Stimulated activated naive CD8-positive, alpha-beta T cell treated with anti-CD3 and anti-CD28 coated beads, Interleukin-15, Interleukin-2, amounts not matched to agents 100 ng/mL and 50 ng/mL, for 24 hours (primary cell): ENCODE data around the gene BRICD5.

Experiments used
- H3K27ac Mint-ChIP-seq: one replicate; pipeline ENCODE4 v1.8.0; 2021; ENCODE audit warnings: mild to moderate bottlenecking, mixed read lengths
- H3K27me3 Mint-ChIP-seq: one replicate; pipeline ENCODE4 v1.8.0; 2021; ENCODE audit warnings: mixed read lengths
- H3K36me3 Mint-ChIP-seq: one replicate; pipeline ENCODE4 v1.8.0; 2021; ENCODE audit warnings: low read depth, mixed read lengths
- H3K4me1 Mint-ChIP-seq: one replicate; pipeline ENCODE4 v1.8.0; 2021; ENCODE audit warnings: low read depth, mixed read lengths
- H3K4me3 Mint-ChIP-seq: one replicate; pipeline ENCODE4 v1.8.0; 2021; ENCODE audit warnings: mild to moderate bottlenecking, mixed read lengths
- H3K9me3 Mint-ChIP-seq: one replicate; pipeline ENCODE4 v1.8.0; 2021; ENCODE audit warnings: mixed read lengths

Gene BRICD5

DNA sequence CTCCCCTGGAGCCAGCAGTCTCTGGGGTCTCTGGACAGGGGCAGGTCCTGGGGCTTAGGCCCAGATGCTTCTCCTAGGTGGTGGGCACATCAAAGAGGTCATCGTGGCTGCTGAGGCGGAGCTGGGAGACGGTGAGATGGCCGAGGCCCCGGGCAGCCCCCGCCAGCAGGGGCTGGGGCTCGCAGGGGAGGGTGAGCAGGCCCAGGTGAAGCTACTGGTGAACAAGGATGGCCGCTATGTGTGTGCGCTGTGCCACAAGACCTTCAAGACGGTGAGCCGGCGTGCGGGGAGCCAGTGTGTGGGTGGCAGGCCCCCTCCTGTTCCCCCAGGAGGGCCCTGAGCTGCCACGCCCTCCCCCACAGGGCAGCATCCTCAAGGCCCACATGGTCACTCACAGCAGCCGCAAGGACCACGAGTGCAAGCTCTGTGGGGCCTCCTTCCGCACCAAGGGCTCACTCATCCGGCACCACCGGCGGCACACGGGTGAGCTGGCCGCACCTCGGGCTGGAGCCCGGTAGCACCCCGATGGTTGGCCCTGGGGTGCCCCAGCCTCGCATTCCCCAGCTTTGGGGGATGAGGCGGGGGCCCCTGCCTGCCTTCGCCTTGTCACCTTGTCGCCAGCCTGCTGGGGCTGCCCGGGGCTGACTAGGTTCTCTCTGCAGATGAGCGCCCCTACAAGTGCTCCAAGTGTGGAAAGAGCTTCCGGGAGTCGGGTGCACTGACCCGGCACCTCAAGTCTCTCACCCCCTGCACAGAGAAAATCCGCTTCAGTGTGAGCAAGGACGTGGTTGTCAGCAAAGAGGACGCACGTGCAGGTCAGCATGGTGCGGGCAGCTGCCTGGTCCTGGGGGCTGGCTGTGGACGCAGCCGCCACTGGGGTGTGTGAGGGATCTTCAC lies 21.7 kb upstream of the BRICD5 start:
- Mint-ChIP-seq H3K36me3 (peaks cover 8% of the 10 kb centered on the region), H3K9me3 (no peaks in the 10 kb centered on the region), H3K4me1 (no peaks in the 10 kb centered on the region), H3K27ac (no peak overlapping the region), H3K4me3 (no peak overlapping the region), H3K27me3 (peaks cover 2% of the 10 kb centered on the region)

DNA sequence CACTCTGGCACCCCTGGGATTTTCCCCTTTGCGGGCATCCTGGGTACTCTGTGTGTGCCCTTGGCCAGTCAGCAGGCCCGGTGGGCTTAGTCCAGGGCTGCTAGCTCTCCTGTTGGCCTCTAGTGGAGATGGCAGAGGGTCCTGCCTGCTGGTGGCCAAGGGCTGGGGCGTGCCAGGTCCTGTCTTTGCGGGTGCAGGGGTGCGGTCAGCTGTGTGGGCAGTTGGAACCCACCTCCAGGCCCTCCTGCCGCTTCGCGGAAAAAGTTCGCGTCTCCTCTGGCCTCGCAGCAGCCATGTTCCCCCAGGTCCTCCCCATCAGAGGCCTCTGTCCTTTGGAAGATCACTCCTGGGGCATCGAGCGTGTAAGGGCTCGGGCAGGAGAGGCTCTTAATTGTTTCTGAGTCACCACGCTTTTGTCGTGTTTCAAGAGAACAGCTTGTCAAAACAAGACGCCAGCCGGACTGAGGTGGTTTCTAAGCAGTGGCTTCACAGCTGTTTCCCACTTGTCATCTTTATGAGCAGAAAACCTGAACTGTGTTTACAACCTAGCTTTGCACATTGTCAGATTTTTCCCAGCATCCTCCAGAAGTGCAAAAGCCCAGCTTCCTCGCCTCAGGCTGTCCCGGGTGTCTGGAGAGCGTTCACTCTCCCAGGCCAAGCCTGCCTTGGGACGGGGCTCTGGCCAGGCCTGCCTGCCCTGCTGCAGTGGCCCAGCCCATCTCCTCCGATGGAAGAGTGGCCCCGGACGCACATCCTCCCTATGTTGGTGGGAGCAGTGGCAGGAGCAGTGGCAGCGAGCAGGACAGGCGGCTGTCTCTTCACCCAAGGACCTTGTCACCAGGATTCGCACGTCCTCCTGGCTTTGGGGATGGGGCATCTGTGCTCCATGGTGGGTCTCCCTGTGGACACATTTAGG lies 20.6 kb upstream of the BRICD5 start:
- no peak overlapping the region for H3K27ac Mint-ChIP-seq
- peaks cover 8% of the 10 kb centered on the region for H3K36me3 Mint-ChIP-seq
- H3K27me3 Mint-ChIP-seq: peaks cover 2% of the 10 kb centered on the region
- H3K9me3 Mint-ChIP-seq: no peaks in the 10 kb centered on the region
- peaks cover under 1% of the 10 kb centered on the region for H3K4me1 Mint-ChIP-seq
- H3K4me3 Mint-ChIP-seq: no peak overlapping the region

GRCh38 chr16:2230376-2230775 lies 19.7 kb upstream of the BRICD5 start:
- Mint-ChIP-seq H3K4me1 (peaks cover 6% of the 10 kb centered on the region), H3K4me3 (no peak overlapping the region), H3K27ac (no peak overlapping the region), H3K27me3 (peaks cover 1% of the 10 kb centered on the region), H3K9me3 (no peaks in the 10 kb centered on the region), H3K36me3 (peaks cover 11% of the 10 kb centered on the region)

DNA sequence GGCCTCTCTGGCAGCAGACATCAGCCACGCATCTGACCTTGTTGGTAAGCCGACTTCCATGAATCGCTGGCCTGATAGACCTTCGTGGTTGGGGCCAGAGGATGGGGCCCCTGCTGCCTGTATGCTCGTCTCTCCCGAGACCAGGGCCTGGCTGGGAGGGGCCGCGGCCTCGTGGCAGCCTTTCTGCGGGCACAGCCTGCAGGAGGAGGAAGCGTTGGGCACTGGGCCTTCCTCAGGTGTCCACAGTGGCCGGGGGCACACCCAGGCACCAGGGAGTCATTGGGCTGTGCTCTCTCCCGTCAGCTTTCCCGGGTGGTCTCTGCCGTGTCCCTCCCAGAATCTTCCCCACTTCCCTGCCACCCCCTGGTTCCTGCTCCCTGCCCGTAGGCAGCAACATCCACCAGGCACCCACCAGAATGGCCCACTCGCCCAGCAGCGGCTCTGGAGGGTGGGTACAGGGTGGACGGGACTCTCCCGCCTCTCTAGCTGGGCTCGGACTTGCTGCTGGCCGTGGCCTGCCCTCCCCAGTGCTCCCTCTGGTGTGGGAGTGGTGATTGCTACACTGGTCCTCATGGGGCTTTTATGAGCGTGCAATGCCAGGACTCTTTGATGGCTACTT lies 19.1 kb upstream of the BRICD5 start:
- Mint-ChIP-seq H3K27me3 (no peaks in the 10 kb centered on the region), H3K9me3 (no peaks in the 10 kb centered on the region), H3K36me3 (peaks cover 8% of the 10 kb centered on the region), H3K27ac (no peak overlapping the region), H3K4me3 (no peak overlapping the region), H3K4me1 (peaks cover 11% of the 10 kb centered on the region)

DNA sequence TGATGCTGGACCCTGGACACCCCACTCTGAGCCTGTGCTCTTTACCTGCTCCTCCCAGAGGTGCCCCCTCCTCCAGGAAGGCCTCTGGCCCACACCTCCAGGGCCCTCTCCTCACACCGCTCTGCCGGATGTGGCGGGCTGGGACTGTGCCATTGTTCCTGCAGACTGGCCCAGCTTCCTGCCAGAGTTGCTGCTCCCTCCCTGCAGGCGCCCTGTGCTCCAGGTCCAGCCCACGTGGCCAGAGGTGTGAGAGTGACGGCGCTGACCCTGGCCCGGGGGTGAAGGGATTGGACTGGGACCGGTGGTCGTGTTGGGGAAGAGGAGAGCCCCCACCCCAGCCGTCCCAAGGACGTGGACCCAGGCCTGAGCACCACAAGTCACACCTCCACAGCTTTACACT lies 18.4 kb upstream of the BRICD5 start:
- Mint-ChIP-seq H3K36me3 (peaks cover 8% of the 10 kb centered on the region), H3K9me3 (no peaks in the 10 kb centered on the region), H3K27ac (no peak overlapping the region), H3K27me3 (no peaks in the 10 kb centered on the region), H3K4me3 (no peak overlapping the region), H3K4me1 (peaks cover 18% of the 10 kb centered on the region)

DNA sequence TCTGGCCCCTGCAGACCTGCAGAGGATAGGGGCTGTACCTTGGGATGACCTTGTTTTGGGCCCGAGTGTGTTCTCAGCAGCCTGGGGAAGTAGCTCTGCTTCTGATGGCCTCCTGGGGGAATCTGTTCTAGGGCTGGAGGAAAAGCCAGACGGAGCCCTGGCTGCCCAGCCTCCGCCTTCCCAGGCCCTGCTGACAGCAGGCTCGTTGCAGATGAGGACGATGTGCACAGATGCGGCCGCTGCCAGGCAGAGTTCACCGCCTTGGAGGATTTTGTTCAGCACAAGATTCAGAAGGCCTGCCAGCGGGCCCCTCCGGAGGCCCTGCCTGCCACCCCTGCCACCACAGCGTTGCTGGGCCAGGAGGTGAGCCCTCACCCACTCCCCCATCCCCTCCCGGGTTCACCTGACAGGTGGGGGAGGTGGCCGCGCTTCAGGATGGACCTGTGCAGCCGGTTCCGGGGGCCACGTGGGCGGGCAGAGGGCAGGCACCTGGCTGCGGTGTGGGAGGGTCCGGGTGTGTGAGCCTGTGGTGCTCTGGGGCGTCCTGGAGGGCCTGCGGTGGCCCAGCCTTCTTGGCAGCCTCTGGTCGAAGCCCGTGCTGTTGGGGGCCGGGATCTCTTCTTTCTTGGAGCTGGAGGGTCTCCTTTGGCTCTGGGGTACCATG lies 17.6 kb upstream of the BRICD5 start:
- Mint-ChIP-seq H3K27me3 (no peaks in the 10 kb centered on the region), H3K4me1 (peaks cover 18% of the 10 kb centered on the region), H3K36me3 (peaks cover 8% of the 10 kb centered on the region), H3K9me3 (no peaks in the 10 kb centered on the region), H3K4me3 (no peak overlapping the region), H3K27ac (no peak overlapping the region)

GRCh38 chr16:2226918-2227317 lies 16.3 kb upstream of the BRICD5 start:
- Mint-ChIP-seq H3K36me3 (peaks cover 8% of the 10 kb centered on the region), H3K4me3 (no peak overlapping the region), H3K27ac (no peak overlapping the region), H3K9me3 (no peaks in the 10 kb centered on the region), H3K27me3 (no peaks in the 10 kb centered on the region), H3K4me1 (peaks cover 18% of the 10 kb centered on the region)

GRCh38 chr16:2226245-2226793 lies 15.7 kb upstream of the BRICD5 start:
- no peak overlapping the region for H3K27ac Mint-ChIP-seq
- peak overlapping the region; percentile 41 for H3K4me3 Mint-ChIP-seq
- H3K4me1 Mint-ChIP-seq: peaks cover 18% of the 10 kb centered on the region
- H3K36me3 Mint-ChIP-seq: peaks cover 8% of the 10 kb centered on the region
- H3K9me3 Mint-ChIP-seq: no peaks in the 10 kb centered on the region
- no peaks in the 10 kb centered on the region for H3K27me3 Mint-ChIP-seq

DNA sequence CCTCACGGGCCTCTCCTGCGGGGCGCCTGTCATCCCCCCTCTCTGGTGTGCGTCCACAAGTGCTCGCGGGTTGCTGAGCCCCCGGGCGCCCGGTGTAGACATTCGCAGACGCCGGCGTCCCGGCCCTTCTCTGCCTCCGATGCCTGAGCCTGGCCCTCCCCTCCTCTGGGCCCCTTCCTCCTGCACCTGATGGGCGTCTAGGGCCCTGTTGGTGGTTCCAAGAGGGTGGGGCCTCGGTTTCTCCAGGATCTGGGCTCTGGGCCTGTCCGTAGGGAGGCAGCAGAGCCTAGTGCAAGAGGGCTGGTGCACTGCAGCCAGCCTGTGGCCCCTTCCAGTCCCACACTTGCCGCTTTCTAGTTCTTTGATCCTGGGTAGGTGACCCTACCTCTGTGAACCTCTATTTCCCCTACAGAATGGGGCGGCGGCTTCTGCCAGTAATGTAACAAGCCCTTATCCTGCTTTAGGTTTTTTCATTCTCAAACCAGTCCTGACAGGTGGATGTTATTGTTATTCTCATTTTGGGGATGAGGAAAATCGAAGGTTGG lies 13.4 kb upstream of the BRICD5 start:
- H3K9me3 Mint-ChIP-seq: no peaks in the 10 kb centered on the region
- H3K36me3 Mint-ChIP-seq: peaks cover 4% of the 10 kb centered on the region
- H3K27me3 Mint-ChIP-seq: no peaks in the 10 kb centered on the region
- H3K27ac Mint-ChIP-seq: peak overlapping the region; percentile 71
- H3K4me3 Mint-ChIP-seq: peak overlapping the region; percentile 85
- H3K4me1 Mint-ChIP-seq: peaks cover 18% of the 10 kb centered on the region

- Mint-ChIP-seq H3K4me3 (peak within 1 kb of the TSS; percentile 85), H3K36me3 (peaks cover 4% of the 10 kb centered on the region), H3K4me1 (peaks cover 18% of the 10 kb centered on the region), H3K27ac (peak within 1 kb of the TSS; percentile 71), H3K9me3 (no peaks in the 10 kb centered on the region), H3K27me3 (no peaks in the 10 kb centered on the region)
Observed at GRCh38 chr16:2223221-2223941, 12.7 kb upstream of the BRICD5 start, which contains the start of gene E4F1. Gene E4F1 (plus strand): TSS chr16:2223591. CDS start chr16:2223614, 23 bp downstream.

- H3K4me1 Mint-ChIP-seq: peaks cover 24% of the 10 kb centered on the region
- peak overlapping the region; percentile 52 for H3K27ac Mint-ChIP-seq
- no peaks in the 10 kb centered on the region for H3K27me3 Mint-ChIP-seq
- peak overlapping the region; percentile 94 for H3K4me3 Mint-ChIP-seq
- no peaks in the 10 kb centered on the region for H3K9me3 Mint-ChIP-seq
- H3K36me3 Mint-ChIP-seq: peaks cover 21% of the 10 kb centered on the region
Observed at GRCh38 chr16:2216330-2216729, 5.7 kb upstream of the BRICD5 start.

DNA sequence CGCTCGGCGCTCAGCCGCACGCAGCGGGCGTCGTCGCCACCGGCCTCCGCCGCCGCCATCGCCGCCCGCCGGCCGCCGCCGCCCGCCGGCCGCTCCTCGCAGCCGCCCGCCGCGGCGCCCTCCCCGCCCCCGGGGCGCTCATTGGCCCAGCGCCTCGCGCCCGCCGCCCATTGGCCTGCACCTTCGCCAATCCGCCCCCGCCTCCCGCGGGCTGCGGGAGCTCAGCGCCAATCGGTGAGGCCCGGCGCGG lies 4.0 kb upstream of the BRICD5 start, which contains the start of gene PGP:
Gene PGP (minus strand): TSS at position 122 of the 250 bp plus-strand sequence. CDS start 63 bp downstream, at position 59.
- Mint-ChIP-seq H3K4me3 (peak within 1 kb of the TSS; percentile 94), H3K27me3 (no peaks in the 10 kb centered on the region), H3K4me1 (peaks cover 24% of the 10 kb centered on the region), H3K9me3 (no peaks in the 10 kb centered on the region), H3K36me3 (peaks cover 25% of the 10 kb centered on the region), H3K27ac (peak within 1 kb of the TSS; percentile 96)

GRCh38 chr16:2213817-2214718 lies 3.4 kb upstream of the BRICD5 start:
- H3K4me1 Mint-ChIP-seq: peaks cover 24% of the 10 kb centered on the region
- H3K36me3 Mint-ChIP-seq: peaks cover 25% of the 10 kb centered on the region
- H3K4me3 Mint-ChIP-seq: peak overlapping the region; percentile 86
- no peaks in the 10 kb centered on the region for H3K27me3 Mint-ChIP-seq
- peak overlapping the region; percentile 52 for H3K27ac Mint-ChIP-seq
- no peaks in the 10 kb centered on the region for H3K9me3 Mint-ChIP-seq
